H1 (cell line): Measurements from ENCODE around the gene ZNF407.

Experiments
- BCL11A ChIP-seq, 2 experiments: IDR thresholded peaks; one replicate each; pipeline ENCODE4 v1.6.1; 2011; ENCODE audit warnings: low read depth in 2 of 2, low read length in 2 of 2, mild to moderate bottlenecking in 2 of 2
- CBX8 ChIP-seq: fragments of 300-800, 300-1000 bp; sonication (generic); IDR thresholded peaks from 2 replicates; pipeline ENCODE4 v1.7.1; 2016; ENCODE audit warnings: low read depth, low read length, borderline replicate concordance
- CEBPB ChIP-seq: IDR thresholded peaks from 2 replicates; pipeline ENCODE4 v1.6.1; 2012; ENCODE audit warnings: low read depth, low read length
- EP300 ChIP-seq, 2 experiments: IDR thresholded peaks; 1 replicate in 1 of 2; 2 replicates in 1 of 2; pipeline ENCODE4 v1.6.1; 2011 to 2012; ENCODE audit warnings: low read depth in 2 of 2, low read length in 2 of 2, mild to moderate bottlenecking in 2 of 2, borderline replicate concordance in 1 of 2, inconsistent platforms in 1 of 2, moderate library complexity in 1 of 2
- EZH2 ChIP-seq: fragments of 200-600 bp; sonication (generic); IDR thresholded peaks from 2 replicates; pipeline ENCODE4 v1.7.1; 2012; ENCODE audit warnings: low read depth, mild to moderate bottlenecking, moderate library complexity, low read length, inconsistent platforms; ENCODE audit not compliant: severe bottlenecking
- KDM1A ChIP-seq: fragments of 200-600, 300-600 bp; sonication (generic); IDR thresholded peaks from 2 replicates; pipeline ENCODE4 v1.7.1; 2016; ENCODE audit warnings: mild to moderate bottlenecking, low read length, borderline replicate concordance
- MAX ChIP-seq: IDR thresholded peaks from 2 replicates; pipeline ENCODE4 v1.6.1; 2012; ENCODE audit warnings: inconsistent platforms
- PHF8 ChIP-seq: fragments of 200-600 bp; sonication (generic); conservative IDR thresholded peaks from 2 replicates; pipeline ENCODE4 v1.7.1; 2012; ENCODE audit warnings: low read depth, mild to moderate bottlenecking, inconsistent platforms, low read length, moderate library complexity
- POLR2A ChIP-seq, 2 experiments: IDR thresholded peaks; 1 replicate in 1 of 2; 2 replicates in 1 of 2; pipeline ENCODE4 v1.6.1; 2011; ENCODE audit warnings: low read depth in 2 of 2, low read length in 2 of 2, mild to moderate bottlenecking in 2 of 2; ENCODE audit errors: control extremely low read depth in 1 of 2
- RFX5 ChIP-seq: IDR thresholded peaks from 2 replicates; pipeline ENCODE4 v1.6.1; 2011; ENCODE audit warnings: low read depth, low read length, improper control_type of control experiment, borderline replicate concordance
- RXRA ChIP-seq: IDR thresholded peaks from 2 replicates; pipeline ENCODE4 v1.6.1; 2011; ENCODE audit warnings: low read depth, mild to moderate bottlenecking, low read length, moderate library complexity; ENCODE audit not compliant: insufficient read depth
- USF2 ChIP-seq: IDR thresholded peaks from 2 replicates; pipeline ENCODE4 v1.6.1; 2011; ENCODE audit warnings: low read length, improper control_type of control experiment
- TF ChIP-seq, protein P1 (sequence below), 3 experiments: IDR thresholded peaks; 1 replicate in 2 of 3; 2 replicates in 1 of 3; pipeline versions ENCODE4 v1.5.1 to v1.6.1; 2011; ENCODE audit warnings: low read length in 3 of 3, mild to moderate bottlenecking in 3 of 3, inconsistent platforms in 2 of 3, low read depth in 1 of 3, moderate library complexity in 1 of 3; ENCODE audit not compliant: insufficient read depth in 1 of 3; ENCODE audit errors: control extremely low read depth in 1 of 3

- TF ChIP-seq CBX8 (no peak), EZH2 (no peak), PHF8 (no peak), RFX5 (no peak), USF2 (no peak), EP300 (IDR thresholded peaks at IDR 0.05; ENCODE audit: borderline replicate concordance in 1 of 2, low read depth in 2 of 2, low read length in 2 of 2) (no peak), MAX (no peak), KDM1A (no peak), POLR2A (IDR thresholded peaks at IDR 0.05; ENCODE audit: control extremely low read depth in 1 of 2, low read depth in 2 of 2, low read length in 2 of 2) (no peak), CEBPB (no peak), BCL11A (IDR thresholded peaks at IDR 0.05; ENCODE audit: low read depth in 2 of 2, low read length in 2 of 2) (no peak), RXRA (no peak)
- TF ChIP-seq, protein P1, sequence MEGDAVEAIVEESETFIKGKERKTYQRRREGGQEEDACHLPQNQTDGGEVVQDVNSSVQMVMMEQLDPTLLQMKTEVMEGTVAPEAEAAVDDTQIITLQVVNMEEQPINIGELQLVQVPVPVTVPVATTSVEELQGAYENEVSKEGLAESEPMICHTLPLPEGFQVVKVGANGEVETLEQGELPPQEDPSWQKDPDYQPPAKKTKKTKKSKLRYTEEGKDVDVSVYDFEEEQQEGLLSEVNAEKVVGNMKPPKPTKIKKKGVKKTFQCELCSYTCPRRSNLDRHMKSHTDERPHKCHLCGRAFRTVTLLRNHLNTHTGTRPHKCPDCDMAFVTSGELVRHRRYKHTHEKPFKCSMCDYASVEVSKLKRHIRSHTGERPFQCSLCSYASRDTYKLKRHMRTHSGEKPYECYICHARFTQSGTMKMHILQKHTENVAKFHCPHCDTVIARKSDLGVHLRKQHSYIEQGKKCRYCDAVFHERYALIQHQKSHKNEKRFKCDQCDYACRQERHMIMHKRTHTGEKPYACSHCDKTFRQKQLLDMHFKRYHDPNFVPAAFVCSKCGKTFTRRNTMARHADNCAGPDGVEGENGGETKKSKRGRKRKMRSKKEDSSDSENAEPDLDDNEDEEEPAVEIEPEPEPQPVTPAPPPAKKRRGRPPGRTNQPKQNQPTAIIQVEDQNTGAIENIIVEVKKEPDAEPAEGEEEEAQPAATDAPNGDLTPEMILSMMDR (IDR thresholded peaks at IDR 0.05; ENCODE audit: control extremely low read depth in 1 of 3, insufficient read depth in 1 of 3, low read depth in 1 of 3, low read length in 3 of 3): no peak
Observed at GRCh38 chr18:74728586-74728985, 130.9 kb downstream of the ZNF407 start.
